HTR-8/SVneo (cell line): Measurements from ENCODE around the gene AP4E1.
"Not testable (repeated sequence)": the region's sequence is repeated elsewhere in the genome, so short reads cannot be mapped to it uniquely, and the experiment has no call there.

ENCODE experiments used
- DNase-seq: peaks from one replicate; pipeline ENCODE4 v3.0.0; 2011; ENCODE audit warnings: low spot score, mixed read lengths; ENCODE audit not compliant: insufficient read length
- FAIRE-seq: peaks from 2 replicates; lab custom pipeline; 2011; peaks lifted over from hg19 to GRCh38; lab: Jason Lieb, UNC

Gene AP4E1

GRCh38 chr15:51006336-51006985 lies 98.0 kb downstream of the AP4E1 start:
- FAIRE-seq, result no peak

GRCh38 chr15:51007131-51007666 lies 98.7 kb downstream of the AP4E1 start:
- DNase-seq (no peak), FAIRE-seq (no peak)

More at GRCh38 chr15:51006336-51006985, 98.0 kb downstream of the AP4E1 start:
- no peak for DNase-seq

- FAIRE-seq (no peak), DNase-seq (no peak)
These were observed 102.7 kb downstream of the AP4E1 start for GRCh38 chr15:51011212-51011611.

GRCh38 chr15:51016615-51017014 lies 108.1 kb downstream of the AP4E1 start:
- FAIRE-seq (no peak), DNase-seq (no peak)

- FAIRE-seq, result no peak
- no peak for DNase-seq
These were observed 113.7 kb downstream of the AP4E1 start for GRCh38 chr15:51022206-51022605.

GRCh38 chr15:51023499-51023898 lies 115.0 kb downstream of the AP4E1 start:
- DNase-seq, result no peak
- no peak for FAIRE-seq

GRCh38 chr15:51024735-51025453 lies 116.4 kb downstream of the AP4E1 start:
- FAIRE-seq (no peak), DNase-seq (no peak)

GRCh38 chr15:51025454-51025846 lies 117.0 kb downstream of the AP4E1 start:
- DNase-seq, result no peak

GRCh38 chr15:51030649-51031316 lies 122.3 kb downstream of the AP4E1 start:
- no peak for DNase-seq
- FAIRE-seq, result no peak

More at GRCh38 chr15:51025454-51025846, 117.0 kb downstream of the AP4E1 start:
- FAIRE-seq, result no peak

GRCh38 chr15:51037474-51037873 lies 129.0 kb downstream of the AP4E1 start:
- FAIRE-seq, DNase-seq: not testable (repeated sequence)

GRCh38 chr15:51038162-51038973 lies 129.9 kb downstream of the AP4E1 start:
- no peak for FAIRE-seq
- no peak for DNase-seq

GRCh38 chr15:51038974-51039319 lies 130.5 kb downstream of the AP4E1 start:
- no peak for DNase-seq
- no peak for FAIRE-seq

GRCh38 chr15:51044037-51044727 lies 135.7 kb downstream of the AP4E1 start:
- no peak for FAIRE-seq
- no peak for DNase-seq

- FAIRE-seq (no peak), DNase-seq (no peak)
These were observed 137.5 kb downstream of the AP4E1 start for GRCh38 chr15:51046016-51046415.

GRCh38 chr15:51046799-51047449 lies 138.4 kb downstream of the AP4E1 start:
- no peak for FAIRE-seq
- DNase-seq, result no peak

- FAIRE-seq (no peak), DNase-seq (no peak)
These were observed 139.8 kb downstream of the AP4E1 start for GRCh38 chr15:51048308-51048707.

GRCh38 chr15:51049081-51049480 lies 140.6 kb downstream of the AP4E1 start:
- no peak for DNase-seq
- FAIRE-seq, result no peak

GRCh38 chr15:51051776-51052175 lies 143.3 kb downstream of the AP4E1 start:
- FAIRE-seq (no peak), DNase-seq (no peak)

- FAIRE-seq (no peak), DNase-seq (no peak)
These were observed 145.1 kb downstream of the AP4E1 start for GRCh38 chr15:51053571-51053970.
